Activated naive CD8-positive, alpha-beta T cell (primary cell): Measurements from ENCODE around the gene CYP3A4.
"Not testable (repeated sequence)": the region's sequence is repeated elsewhere in the genome, so short reads cannot be mapped to it uniquely, and the experiment has no call there.

Source experiments
- H3K27ac Mint-ChIP-seq: one replicate; pipeline ENCODE4 v1.8.0; 2021; ENCODE audit warnings: mixed read lengths
- H3K27me3 Mint-ChIP-seq: one replicate; pipeline ENCODE4 v1.8.0; 2021; ENCODE audit warnings: mixed read lengths
- H3K36me3 Mint-ChIP-seq: one replicate; pipeline ENCODE4 v1.8.0; 2021; ENCODE audit warnings: mixed read lengths
- H3K4me1 Mint-ChIP-seq: one replicate; pipeline ENCODE4 v1.8.0; 2021; ENCODE audit warnings: low read depth, mixed read lengths
- H3K4me3 Mint-ChIP-seq: one replicate; pipeline ENCODE4 v1.8.0; 2021; ENCODE audit warnings: mild to moderate bottlenecking, mixed read lengths
- H3K9me3 Mint-ChIP-seq: one replicate; pipeline ENCODE4 v1.8.0; 2021; ENCODE audit warnings: low read depth, mixed read lengths

Gene CYP3A4

GRCh38 chr7:99731638-99732374 lies 52.2 kb downstream of the CYP3A4 start:
- H3K4me3 Mint-ChIP-seq = no peak overlapping the region
- no peaks in the 10 kb centered on the region for H3K27me3 Mint-ChIP-seq
- peaks cover 3% of the 10 kb centered on the region for H3K4me1 Mint-ChIP-seq
- H3K36me3 Mint-ChIP-seq = peaks cover 11% of the 10 kb centered on the region
- no peak overlapping the region for H3K27ac Mint-ChIP-seq
- no peaks in the 10 kb centered on the region for H3K9me3 Mint-ChIP-seq

DNA sequence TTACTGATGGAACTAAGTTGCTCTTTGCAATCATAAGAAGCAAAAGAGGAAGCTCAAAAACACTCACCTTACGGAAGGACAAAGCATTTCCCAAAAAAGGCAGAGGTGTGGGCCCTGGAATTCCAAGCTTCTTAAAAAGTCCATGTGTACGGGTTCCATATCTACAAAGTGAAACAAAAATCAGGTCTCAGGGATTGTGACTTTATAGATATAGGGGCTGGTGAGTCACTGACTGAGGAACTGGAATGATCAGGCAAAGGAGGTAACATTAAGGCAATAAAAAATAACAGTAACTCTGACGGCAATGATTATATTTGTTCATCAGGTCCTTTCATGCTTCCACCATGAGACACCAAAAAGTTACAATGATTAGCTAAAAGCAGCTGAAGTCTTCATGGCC lies 53.0 kb downstream of the CYP3A4 start:
- peaks cover 3% of the 10 kb centered on the region for H3K36me3 Mint-ChIP-seq
- H3K4me1 Mint-ChIP-seq = peaks cover 3% of the 10 kb centered on the region

GRCh38 chr7:99730238-99730810 lies 53.7 kb downstream of the CYP3A4 start:
- H3K27me3 Mint-ChIP-seq = no peaks in the 10 kb centered on the region
- H3K4me1 Mint-ChIP-seq = peaks cover 3% of the 10 kb centered on the region
- no peak overlapping the region for H3K27ac Mint-ChIP-seq
- no peak overlapping the region for H3K4me3 Mint-ChIP-seq
- no peaks in the 10 kb centered on the region for H3K9me3 Mint-ChIP-seq
- H3K36me3 Mint-ChIP-seq = peaks cover 3% of the 10 kb centered on the region

More for the DNA sequence above, 53.0 kb downstream of the CYP3A4 start:
- Mint-ChIP-seq H3K9me3 (no peaks in the 10 kb centered on the region), H3K4me3 (no peak overlapping the region), H3K27ac (no peak overlapping the region), H3K27me3 (no peaks in the 10 kb centered on the region)

- peaks cover 3% of the 10 kb centered on the region for H3K36me3 Mint-ChIP-seq
- no peaks in the 10 kb centered on the region for H3K9me3 Mint-ChIP-seq
- no peaks in the 10 kb centered on the region for H3K27me3 Mint-ChIP-seq
These were observed 54.3 kb downstream of the CYP3A4 start for GRCh38 chr7:99729486-99730237.

GRCh38 chr7:99728615-99729014 lies 55.4 kb downstream of the CYP3A4 start:
- Mint-ChIP-seq H3K9me3 (no peaks in the 10 kb centered on the region), H3K4me3 (no peak overlapping the region), H3K36me3 (peaks cover 3% of the 10 kb centered on the region), H3K27ac (no peak overlapping the region), H3K27me3 (no peaks in the 10 kb centered on the region), H3K4me1 (peaks cover 3% of the 10 kb centered on the region)

More at GRCh38 chr7:99729486-99730237, 54.3 kb downstream of the CYP3A4 start:
- H3K4me3 Mint-ChIP-seq = no peak overlapping the region
- H3K4me1 Mint-ChIP-seq = peaks cover 3% of the 10 kb centered on the region
- H3K27ac Mint-ChIP-seq = no peak overlapping the region

DNA sequence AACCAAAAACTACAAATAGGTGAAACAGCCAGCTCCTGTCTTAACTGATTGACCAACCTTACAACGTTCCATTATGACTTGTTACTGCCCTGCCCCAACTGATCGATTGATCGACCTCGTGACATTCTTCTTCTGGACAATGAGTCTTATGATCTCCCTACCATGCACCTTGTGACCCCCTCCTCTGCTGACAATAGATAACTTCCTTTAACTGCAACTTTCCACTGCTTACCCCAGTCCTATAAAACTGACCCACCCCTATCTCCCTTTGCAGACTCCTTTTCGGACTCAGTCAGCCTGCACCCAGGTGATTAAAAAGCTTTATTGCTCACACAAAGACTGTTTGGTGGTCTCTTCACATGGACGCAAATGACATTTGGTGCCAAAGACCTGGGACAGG lies 60.8 kb downstream of the CYP3A4 start:
- H3K27ac Mint-ChIP-seq, H3K36me3 Mint-ChIP-seq, H3K27me3 Mint-ChIP-seq, H3K9me3 Mint-ChIP-seq, H3K4me3 Mint-ChIP-seq: not testable (repeated sequence)
- peaks cover 22% of the 10 kb centered on the region for H3K4me1 Mint-ChIP-seq

GRCh38 chr7:99720800-99721595 lies 63.0 kb downstream of the CYP3A4 start:
- H3K36me3 Mint-ChIP-seq = peaks cover 8% of the 10 kb centered on the region
- H3K4me1 Mint-ChIP-seq = peaks cover 22% of the 10 kb centered on the region
- no peak overlapping the region for H3K4me3 Mint-ChIP-seq
- no peaks in the 10 kb centered on the region for H3K9me3 Mint-ChIP-seq
- H3K27me3 Mint-ChIP-seq = no peaks in the 10 kb centered on the region
- no peak overlapping the region for H3K27ac Mint-ChIP-seq

DNA sequence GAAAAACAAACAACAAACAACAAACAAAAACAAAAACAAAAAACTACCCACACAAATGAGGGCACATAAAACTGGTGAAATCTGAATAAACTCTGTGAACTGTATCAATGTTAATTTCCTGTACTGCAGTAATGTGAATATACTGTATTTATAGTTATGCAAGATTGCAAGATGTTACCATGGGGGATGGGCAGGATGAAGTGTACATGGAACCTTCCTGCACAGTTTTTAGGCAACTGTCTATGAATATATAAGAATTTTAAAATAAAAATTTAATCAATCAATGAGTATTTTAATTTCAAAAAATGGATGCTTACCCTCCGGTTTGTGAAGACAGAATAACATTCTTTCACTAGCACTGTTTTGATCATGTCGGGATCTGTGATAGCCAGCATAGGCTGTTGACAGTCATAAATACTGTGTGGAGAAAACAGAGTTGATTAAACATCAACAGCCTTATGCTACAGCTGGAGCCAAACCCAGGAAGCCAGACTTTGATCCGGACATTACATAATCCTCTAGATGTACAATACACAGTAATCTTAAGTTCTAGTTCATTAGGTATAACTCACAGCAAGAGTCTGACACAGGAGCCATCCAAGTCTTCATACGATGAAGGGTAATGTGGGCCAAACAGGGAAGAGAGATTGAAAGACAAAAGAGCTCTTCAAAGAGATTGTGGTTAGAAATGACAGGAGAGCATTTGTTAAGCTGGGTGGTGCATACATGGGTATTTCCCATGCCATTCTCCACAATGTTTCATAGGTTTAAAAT lies 63.8 kb downstream of the CYP3A4 start:
- Mint-ChIP-seq H3K36me3 (peaks cover 12% of the 10 kb centered on the region), H3K9me3 (no peaks in the 10 kb centered on the region), H3K4me3 (no peak overlapping the region), H3K27ac (peak overlapping the region; percentile 3), H3K4me1 (peaks cover 22% of the 10 kb centered on the region), H3K27me3 (no peaks in the 10 kb centered on the region)

GRCh38 chr7:99713995-99714570 lies 69.9 kb downstream of the CYP3A4 start:
- H3K27me3 Mint-ChIP-seq = no peaks in the 10 kb centered on the region
- peaks cover 37% of the 10 kb centered on the region for H3K36me3 Mint-ChIP-seq
- H3K27ac Mint-ChIP-seq = no peak overlapping the region
- no peaks in the 10 kb centered on the region for H3K4me1 Mint-ChIP-seq
- H3K9me3 Mint-ChIP-seq = peaks cover 5% of the 10 kb centered on the region
- H3K4me3 Mint-ChIP-seq = no peak overlapping the region

DNA sequence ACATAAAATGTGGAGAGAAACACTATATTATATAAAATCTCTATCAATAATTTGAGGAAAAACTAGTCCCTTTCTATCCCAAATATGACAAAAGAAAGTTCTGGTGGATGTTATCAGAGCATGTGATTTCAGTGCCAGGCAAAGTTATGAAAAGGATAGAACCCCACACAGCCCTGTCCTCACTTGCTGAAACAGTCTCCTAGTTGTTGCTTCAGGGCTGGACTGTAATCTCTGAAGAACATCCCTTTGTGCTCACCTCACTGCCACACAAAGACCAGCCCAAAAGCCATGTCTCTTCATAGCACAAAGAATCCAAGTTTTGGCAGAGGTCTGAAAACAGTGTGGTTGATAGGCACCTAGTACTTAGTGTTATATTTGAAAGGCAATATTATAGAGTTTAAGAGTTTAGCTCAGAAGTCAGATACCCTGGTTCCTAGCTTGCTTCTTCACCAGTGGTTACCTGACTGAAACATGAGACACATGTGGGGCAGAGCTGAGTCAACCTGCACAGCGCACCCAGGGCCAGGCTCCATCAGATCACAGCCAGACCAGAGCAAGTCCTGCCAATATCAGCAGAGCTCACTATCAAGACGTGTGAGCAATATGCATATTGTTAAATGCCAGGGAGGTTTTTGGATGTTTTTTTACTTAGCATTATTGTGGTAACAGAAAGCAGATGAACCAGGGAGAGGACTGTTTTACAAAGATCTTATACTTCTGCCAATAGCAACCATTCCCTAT lies 74.0 kb downstream of the CYP3A4 start:
- Mint-ChIP-seq H3K27me3 (no peaks in the 10 kb centered on the region), H3K36me3 (peaks cover 48% of the 10 kb centered on the region), H3K9me3 (peaks cover 14% of the 10 kb centered on the region), H3K27ac (no peak overlapping the region), H3K4me1 (no peaks in the 10 kb centered on the region), H3K4me3 (no peak overlapping the region)

GRCh38 chr7:99709260-99709659 lies 74.7 kb downstream of the CYP3A4 start:
- H3K4me1 Mint-ChIP-seq = no peaks in the 10 kb centered on the region
- no peak overlapping the region for H3K27ac Mint-ChIP-seq
- peaks cover 11% of the 10 kb centered on the region for H3K9me3 Mint-ChIP-seq
- no peak overlapping the region for H3K4me3 Mint-ChIP-seq
- H3K36me3 Mint-ChIP-seq = peaks cover 40% of the 10 kb centered on the region
- no peaks in the 10 kb centered on the region for H3K27me3 Mint-ChIP-seq

- H3K4me1 Mint-ChIP-seq = no peaks in the 10 kb centered on the region
- H3K9me3 Mint-ChIP-seq = peaks cover 9% of the 10 kb centered on the region
- peaks cover 40% of the 10 kb centered on the region for H3K36me3 Mint-ChIP-seq
- H3K4me3 Mint-ChIP-seq = no peak overlapping the region
- no peak overlapping the region for H3K27ac Mint-ChIP-seq
- H3K27me3 Mint-ChIP-seq = no peaks in the 10 kb centered on the region
These were observed 76.9 kb downstream of the CYP3A4 start for GRCh38 chr7:99707096-99707495.
